Measurements from ENCODE around the gene MPZL2.
A peak's percentile ranks its signal among the peaks of the same experiment; 100 is the strongest.

MPZL2 gene

GRCh38 chr11:118240999-118241763 lies 22.9 kb downstream of the MPZL2 start:
- peak; percentile 97 for DNase-seq (ENCODE audit: low read depth)

DNA sequence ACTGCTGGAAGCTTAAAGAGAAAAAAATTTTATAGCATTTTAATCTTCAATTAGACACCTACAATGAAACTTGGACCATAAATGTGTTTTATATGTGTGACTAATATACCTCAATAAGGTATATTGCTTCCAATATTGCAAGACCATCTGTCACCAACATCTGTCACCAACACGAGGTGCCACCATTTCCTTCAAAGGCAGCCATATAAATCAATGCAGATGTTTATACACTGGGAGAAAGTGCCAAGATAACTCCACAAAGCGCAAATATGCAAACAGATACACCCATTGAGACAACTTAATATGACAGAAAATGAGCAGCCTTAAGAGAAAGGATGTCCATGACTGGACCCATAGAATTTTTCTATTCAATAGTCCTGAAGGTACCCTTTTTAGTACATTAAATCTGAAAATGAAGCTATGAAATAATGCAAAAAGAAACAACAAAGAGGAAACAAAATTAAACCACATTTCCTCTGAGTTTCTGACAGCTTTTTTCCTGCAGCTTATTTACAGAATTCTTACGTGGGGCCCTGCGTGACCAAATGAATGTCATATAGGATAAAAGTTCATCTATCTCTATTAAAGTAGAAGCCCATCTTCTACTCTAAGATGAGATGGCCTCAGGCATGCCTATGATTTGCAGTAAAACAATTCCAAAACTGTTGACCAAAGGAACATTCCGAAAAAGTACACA lies 24.4 kb downstream of the MPZL2 start:
- DNase-seq (ENCODE audit: low read depth) = no peak

DNA sequence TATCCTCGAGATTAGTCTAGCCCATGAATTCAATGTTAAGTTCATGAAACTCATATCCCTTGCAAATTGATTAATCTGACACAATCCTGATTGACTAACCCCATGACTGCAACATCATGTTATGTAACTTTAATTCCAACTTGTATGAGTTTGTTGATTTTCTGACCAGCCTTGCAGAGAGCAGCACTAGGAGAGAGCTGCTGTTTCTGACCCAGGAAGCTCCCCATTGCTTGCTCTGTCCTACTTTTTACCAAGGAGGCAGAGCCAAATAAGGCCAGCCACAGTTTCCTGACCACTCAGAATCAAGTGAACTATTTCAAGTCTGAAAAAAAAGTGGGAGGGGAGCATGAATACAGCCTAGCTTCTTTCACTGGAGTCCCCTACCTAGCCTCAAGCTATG lies 25.2 kb downstream of the MPZL2 start:
- no peak for DNase-seq (ENCODE audit: low read depth)

GRCh38 chr11:118238421-118238820 lies 25.7 kb downstream of the MPZL2 start:
- DNase-seq (ENCODE audit: low read depth) = no peak

DNA sequence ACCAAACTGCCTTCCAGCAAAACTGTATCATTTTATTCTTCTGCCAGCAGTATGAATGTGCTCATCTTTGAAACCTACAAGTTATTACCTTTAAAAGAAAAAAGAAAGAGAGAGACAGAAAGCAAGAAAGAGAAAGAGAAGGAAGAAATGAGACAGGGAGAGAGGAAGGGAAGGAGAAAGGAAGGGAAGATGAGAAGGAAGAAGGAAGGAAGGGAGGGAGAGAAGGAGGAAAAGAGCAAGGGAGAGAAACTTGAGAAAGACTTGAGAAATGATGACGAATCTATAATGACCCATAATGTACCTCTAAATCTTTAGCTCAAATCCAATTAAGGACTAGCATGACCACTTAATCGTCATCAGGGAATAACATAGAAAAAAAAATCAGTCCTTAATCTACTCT lies 27.9 kb downstream of the MPZL2 start:
- DNase-seq (ENCODE audit: low read depth) = no peak

DNA sequence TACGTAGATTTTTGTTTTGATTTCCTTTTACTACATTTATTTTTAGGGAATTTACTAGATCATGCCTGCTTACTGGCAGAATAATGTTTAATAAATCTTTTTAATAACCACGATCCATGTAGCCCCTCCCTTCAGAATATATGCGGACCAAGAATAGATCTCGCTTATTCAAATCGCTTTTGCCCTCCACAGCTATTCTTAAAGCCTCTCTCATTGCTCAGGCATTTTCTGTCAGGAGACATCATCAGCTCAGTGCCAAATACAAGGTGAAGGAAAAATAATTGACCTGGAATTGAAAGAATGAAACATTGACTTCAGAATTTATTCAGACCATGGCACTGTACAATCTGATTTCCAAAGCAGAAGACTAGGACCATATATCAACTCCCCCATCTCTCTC lies 29.3 kb downstream of the MPZL2 start:
- no peak for DNase-seq (ENCODE audit: low read depth)

- DNase-seq (ENCODE audit: low read depth) = no peak
Observed at GRCh38 chr11:118233850-118234249, 30.2 kb downstream of the MPZL2 start.

GRCh38 chr11:118233377-118233776 lies 30.7 kb downstream of the MPZL2 start:
- DNase-seq (ENCODE audit: low read depth) = no peak

- DNase-seq (ENCODE audit: low read depth) = no peak
Observed at GRCh38 chr11:118232659-118233058, 31.4 kb downstream of the MPZL2 start.

- no peak for DNase-seq (ENCODE audit: low read depth)
Observed at GRCh38 chr11:118231461-118231860, 32.6 kb downstream of the MPZL2 start.

- DNase-seq (ENCODE audit: low read depth) = no peak
Observed at GRCh38 chr11:118230088-118230487, 34.0 kb downstream of the MPZL2 start.

DNA sequence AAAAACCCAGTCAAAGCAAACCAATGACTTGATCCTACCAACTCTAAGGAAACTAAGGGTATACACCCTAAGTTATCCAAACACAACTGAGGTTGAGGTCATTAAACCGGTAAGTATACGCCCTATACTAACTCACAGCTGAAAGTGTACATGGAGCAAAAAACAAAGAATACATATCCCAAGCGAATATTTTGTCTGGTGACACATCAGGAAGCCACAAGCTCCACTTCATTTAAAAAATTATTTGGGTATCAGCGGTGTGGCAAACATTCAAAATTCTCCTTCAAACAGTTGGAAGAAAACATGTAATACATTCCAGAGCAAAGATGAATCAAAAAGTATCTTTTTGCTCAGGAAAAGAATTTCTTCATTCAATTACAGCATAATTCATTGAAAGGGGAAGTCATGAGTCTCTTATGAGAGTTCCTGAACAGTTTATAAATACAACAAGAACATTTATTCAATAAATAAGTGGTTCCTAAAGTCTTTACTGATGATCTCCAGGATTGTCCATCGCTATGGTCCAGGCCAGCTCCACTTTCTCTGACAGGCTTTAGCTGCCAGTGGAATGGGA lies 34.7 kb downstream of the MPZL2 start:
- no peak for DNase-seq (ENCODE audit: low read depth)

DNA sequence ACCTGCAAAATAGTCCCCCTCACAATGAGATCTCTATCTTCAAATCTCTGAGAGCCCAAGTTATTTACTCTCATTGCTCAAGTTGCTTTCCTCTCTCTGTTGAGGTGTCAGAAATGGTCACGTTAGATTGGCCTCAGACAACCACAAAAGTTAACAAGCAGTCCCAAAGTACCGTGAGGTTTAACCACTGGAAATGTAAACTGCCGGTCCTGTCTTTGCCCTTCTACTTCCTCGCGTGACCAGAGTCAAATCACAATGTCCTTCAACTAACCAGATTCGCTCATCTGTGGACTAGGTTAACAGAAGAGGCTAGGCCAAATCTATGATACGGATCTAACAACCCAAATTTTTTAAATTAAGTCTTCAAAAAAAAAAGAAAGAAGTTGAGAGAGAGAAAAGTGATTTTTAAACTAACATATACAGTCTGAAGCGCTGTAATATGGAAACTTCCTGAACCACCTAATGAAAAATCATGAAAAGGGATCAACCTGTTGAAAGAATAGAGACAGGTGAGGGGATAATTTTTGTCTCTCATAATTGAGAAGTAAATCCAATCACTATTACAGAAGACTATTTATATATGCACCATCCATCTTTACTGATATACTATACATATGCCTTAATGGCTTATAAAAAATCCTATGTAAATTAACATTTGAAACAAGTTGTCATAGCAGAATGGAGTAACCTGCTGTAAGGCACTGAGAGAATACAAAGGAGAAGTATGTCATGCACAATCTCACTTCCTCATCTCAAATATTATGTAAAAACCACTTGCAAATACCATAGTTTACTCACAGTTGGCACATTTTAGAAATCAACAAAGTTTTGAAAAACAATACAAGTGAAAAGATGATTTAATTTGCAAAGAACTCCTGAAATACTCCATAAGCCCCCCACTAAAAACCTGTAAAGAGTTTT lies 36.0 kb downstream of the MPZL2 start:
- DNase-seq (ENCODE audit: low read depth) = no peak

DNA sequence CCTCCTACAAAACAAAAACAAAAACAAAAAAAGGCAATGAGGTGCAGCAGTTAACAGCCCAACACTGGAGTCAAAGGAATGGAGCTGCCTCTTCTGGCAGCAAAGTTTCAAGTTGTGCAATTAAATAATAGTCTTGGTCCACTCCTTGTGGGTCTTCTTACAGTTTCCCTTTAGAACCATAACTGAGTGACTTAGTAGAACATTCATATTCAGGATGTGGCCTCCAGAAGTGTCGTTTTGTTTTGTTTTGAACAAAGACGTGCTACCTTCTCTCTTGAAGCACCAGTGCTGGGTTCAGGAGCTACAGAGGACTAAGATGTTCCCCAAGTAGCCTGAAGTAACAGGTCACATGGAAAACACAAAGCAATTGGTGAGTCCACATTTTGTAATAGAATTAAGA lies 37.3 kb downstream of the MPZL2 start:
- no peak for DNase-seq (ENCODE audit: low read depth)

- DNase-seq (ENCODE audit: low read depth) = no peak
Observed at GRCh38 chr11:118226296-118226695, 37.8 kb downstream of the MPZL2 start.

- DNase-seq (ENCODE audit: low read depth) = no peak
Observed at GRCh38 chr11:118224511-118225188, 39.4 kb downstream of the MPZL2 start, which contains the start of gene JAML. Gene JAML, minus strand, starts transcription at chr11:118225011. Its CDS starts 10,145 bp downstream, at chr11:118214866.

DNA sequence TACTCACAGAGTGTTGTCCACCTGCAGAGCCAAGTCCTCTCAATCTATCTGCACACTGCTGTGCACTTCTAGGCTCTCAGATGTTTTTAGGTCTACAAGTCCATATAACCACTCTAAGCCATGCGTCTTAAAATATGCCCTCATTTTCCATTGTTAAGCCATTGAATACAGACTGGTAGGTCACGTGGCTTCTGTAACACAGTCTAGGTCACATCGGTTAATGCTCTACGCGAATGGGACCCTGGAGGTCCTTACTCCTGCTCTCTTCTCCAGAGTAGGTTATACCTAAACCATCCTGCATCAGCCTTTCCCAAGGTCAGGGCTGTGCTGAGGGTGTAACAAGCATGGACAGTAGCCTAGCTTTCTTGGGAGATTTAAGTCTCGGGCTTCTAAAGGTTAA lies 40.1 kb downstream of the MPZL2 start:
- no peak for DNase-seq (ENCODE audit: low read depth)

- no peak for DNase-seq (ENCODE audit: low read depth)
Observed at GRCh38 chr11:118223570-118223969, 40.5 kb downstream of the MPZL2 start.

DNA sequence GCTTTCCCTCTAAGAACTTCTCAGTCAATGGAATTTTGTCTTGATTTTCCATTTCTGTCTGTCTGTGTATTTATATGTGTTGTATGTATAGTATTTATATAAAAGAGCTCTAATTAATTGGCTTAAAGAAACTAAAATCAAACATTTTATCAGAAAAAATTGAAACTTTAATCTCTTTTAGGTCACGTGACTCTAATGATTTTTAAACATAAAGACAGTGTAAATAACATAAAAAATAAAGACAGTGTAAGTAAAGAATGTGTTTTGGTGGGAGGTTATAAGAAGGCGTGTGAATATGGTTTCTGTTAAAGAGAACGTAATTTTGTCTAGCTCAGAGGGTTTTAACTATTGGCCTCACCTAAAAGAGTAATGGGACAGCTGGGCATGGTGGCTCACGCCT lies 41.7 kb downstream of the MPZL2 start:
- DNase-seq (ENCODE audit: low read depth) = no peak

DNA sequence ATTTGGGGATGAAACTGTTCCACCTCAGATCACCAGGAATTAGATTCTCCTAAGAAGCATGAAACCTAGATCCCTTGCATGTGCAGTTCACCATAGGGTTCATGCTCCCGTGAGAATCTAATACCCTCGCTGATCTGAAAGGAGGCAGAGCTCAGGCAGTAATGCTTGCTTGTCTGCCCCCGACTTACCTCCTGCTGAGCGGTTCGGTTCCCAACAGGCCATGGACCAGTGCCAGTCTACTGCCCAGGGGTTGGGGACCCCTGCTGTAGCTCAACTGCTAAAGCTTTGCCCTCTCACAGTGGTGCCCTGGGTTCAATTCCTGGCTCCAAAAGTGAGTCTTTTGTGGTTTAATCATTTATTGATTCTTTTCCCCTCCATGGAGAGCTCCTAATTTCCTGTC lies 42.7 kb downstream of the MPZL2 start:
- DNase-seq (ENCODE audit: low read depth) = no peak

GRCh38 chr11:118219732-118220131 lies 44.4 kb downstream of the MPZL2 start:
- DNase-seq (ENCODE audit: low read depth) = no peak

GRCh38 chr11:118219244-118219643 lies 44.9 kb downstream of the MPZL2 start:
- DNase-seq (ENCODE audit: low read depth) = no peak

Measured in CMK (cell line).